ENCODE measurements around the gene MAN1A2.

MAN1A2 gene

DNA sequence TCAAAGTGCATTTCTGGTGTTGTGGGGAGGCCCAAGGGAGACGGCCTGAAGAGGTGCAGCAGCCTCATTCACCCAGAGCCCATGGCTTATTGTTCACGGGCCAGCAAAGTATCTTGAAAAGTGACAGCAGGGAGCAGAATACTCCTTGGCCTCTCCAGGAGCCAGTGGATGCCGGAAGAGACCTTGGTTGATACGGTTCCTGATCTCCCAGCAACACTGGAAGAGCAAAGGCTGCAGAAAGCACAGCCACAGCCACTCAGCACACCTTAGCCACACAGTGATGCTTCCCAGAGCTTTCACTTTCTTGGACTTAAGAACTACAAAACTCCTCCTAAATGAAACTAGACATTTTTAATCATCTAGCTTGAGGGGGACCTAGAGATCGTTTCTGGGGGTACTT, 174.3 kb downstream of the MAN1A2 start:
- no peak for DNase-seq (ENCODE audit: low spot score)
- in situ Hi-C loops (cut with MboI; ENCODE audit: low sequenced_read_pairs, unreplicated experiment), result no loop called here
- TF ChIP-seq, protein P1, sequence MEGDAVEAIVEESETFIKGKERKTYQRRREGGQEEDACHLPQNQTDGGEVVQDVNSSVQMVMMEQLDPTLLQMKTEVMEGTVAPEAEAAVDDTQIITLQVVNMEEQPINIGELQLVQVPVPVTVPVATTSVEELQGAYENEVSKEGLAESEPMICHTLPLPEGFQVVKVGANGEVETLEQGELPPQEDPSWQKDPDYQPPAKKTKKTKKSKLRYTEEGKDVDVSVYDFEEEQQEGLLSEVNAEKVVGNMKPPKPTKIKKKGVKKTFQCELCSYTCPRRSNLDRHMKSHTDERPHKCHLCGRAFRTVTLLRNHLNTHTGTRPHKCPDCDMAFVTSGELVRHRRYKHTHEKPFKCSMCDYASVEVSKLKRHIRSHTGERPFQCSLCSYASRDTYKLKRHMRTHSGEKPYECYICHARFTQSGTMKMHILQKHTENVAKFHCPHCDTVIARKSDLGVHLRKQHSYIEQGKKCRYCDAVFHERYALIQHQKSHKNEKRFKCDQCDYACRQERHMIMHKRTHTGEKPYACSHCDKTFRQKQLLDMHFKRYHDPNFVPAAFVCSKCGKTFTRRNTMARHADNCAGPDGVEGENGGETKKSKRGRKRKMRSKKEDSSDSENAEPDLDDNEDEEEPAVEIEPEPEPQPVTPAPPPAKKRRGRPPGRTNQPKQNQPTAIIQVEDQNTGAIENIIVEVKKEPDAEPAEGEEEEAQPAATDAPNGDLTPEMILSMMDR (IDR thresholded peaks at IDR 0.05; ENCODE audit: borderline replicate concordance, control extremely low read depth, extremely low read depth, insufficient read depth, missing control alignments), result no peak

DNA sequence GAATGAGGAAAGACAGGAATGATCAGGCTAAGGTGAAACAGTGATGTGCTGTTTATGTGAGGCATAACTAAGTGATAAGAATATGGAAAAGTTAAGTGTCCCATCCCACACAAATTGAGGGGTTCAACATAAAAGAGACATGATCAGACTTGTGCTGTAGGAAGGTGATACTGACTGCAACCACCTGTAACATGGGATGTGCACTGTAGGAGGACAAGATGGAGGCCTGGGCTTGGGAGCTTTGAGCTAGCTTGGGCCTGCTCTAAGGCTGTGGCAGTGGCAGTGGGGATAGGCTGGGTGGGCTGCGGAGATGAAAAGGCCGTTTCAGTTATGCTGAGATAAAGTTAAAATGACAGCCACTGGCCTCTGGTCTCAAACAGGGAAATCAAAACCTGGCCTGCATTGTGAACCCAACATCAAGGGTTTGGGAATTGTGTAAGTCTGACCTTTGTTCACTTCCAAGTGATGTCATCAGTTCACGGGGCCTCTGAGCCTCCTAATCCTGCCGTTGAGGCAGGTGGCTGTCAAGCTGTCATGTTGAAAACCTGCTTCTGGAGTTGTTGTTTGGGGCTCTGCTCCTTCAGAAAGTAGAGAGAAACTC, 177.4 kb downstream of the MAN1A2 start:
- TF ChIP-seq, protein P1 (IDR thresholded peaks at IDR 0.05; ENCODE audit: borderline replicate concordance, control extremely low read depth, extremely low read depth, insufficient read depth, missing control alignments), result no peak
- in situ Hi-C loops (cut with MboI; ENCODE audit: low sequenced_read_pairs, unreplicated experiment), result no loop called here
- no peak for DNase-seq (ENCODE audit: low spot score)

- in situ Hi-C loops (cut with MboI; ENCODE audit: low sequenced_read_pairs, unreplicated experiment), result no loop called here
- DNase-seq (ENCODE audit: low spot score), result no peak
- TF ChIP-seq, protein P1 (IDR thresholded peaks at IDR 0.05; ENCODE audit: borderline replicate concordance, control extremely low read depth, extremely low read depth, insufficient read depth, missing control alignments), result no peak
Observed at GRCh38 chr1:117546467-117546866, 179.2 kb downstream of the MAN1A2 start.

GRCh38 chr1:117553471-117553870, 186.2 kb downstream of the MAN1A2 start:
- no peak for DNase-seq (ENCODE audit: low spot score)
- TF ChIP-seq, protein P1 (IDR thresholded peaks at IDR 0.05; ENCODE audit: borderline replicate concordance, control extremely low read depth, extremely low read depth, insufficient read depth, missing control alignments), result no peak
- in situ Hi-C loops (cut with MboI; ENCODE audit: low sequenced_read_pairs, unreplicated experiment), result no loop called here

- TF ChIP-seq, protein P1 (IDR thresholded peaks at IDR 0.05; ENCODE audit: borderline replicate concordance, control extremely low read depth, extremely low read depth, insufficient read depth, missing control alignments), result no peak
- no peak for DNase-seq (ENCODE audit: low spot score)
Observed at GRCh38 chr1:117555806-117556205, 188.6 kb downstream of the MAN1A2 start.

DNA sequence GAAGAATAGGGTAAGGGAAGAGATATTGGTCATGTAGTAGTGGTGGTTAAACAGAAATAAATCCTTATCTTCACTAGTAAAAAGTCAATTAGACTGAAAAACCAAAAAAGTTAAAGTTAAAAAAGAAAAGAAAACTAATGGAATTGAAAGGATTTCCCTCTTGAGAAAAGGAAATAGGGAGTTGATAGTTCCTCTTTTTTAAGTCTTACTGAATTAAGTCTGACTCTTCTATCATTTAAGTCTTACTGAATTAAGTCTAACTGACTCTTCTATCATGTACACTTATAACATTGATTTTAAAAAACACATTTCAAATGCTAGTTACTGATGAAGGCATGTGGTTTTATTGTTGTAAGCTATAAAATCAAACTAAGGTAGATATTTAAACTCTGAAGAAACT, 189.1 kb downstream of the MAN1A2 start:
- in situ Hi-C loops (cut with MboI; ENCODE audit: low sequenced_read_pairs, unreplicated experiment), result no loop called here
- DNase-seq (ENCODE audit: low spot score), result no peak
- TF ChIP-seq, protein P1 (IDR thresholded peaks at IDR 0.05; ENCODE audit: borderline replicate concordance, control extremely low read depth, extremely low read depth, insufficient read depth, missing control alignments), result no peak

More at GRCh38 chr1:117555806-117556205, 188.6 kb downstream of the MAN1A2 start:
- in situ Hi-C loops (cut with MboI; ENCODE audit: low sequenced_read_pairs, unreplicated experiment), result no loop called here
